ENCODE results near the gene ADCY2. TPM values are rescaled to one million over a fixed set of nuclear protein-coding genes. Genes with fewer than 3 reads are reported as not detected.

Gene ADCY2
- total and polyA plus RNA-seq, 2 of the 13 experiments (the other 11 are each of a cell fraction or from before 2014, with no cell fraction given): not detected

- TF ChIP-seq ZNF333 (CRISPR knock-in tag; IDR thresholded peaks at IDR 0.05; ENCODE audit: borderline replicate concordance) (no peak), ZNF564 (CRISPR knock-in tag; IDR thresholded peaks at IDR 0.05) (no peak), KAT7 (CRISPR knock-in tag; IDR thresholded peaks at IDR 0.05; ENCODE audit: borderline replicate concordance) (no peak), RFXANK (CRISPR knock-in tag; IDR thresholded peaks at IDR 0.05) (no peak), ATF5 (CRISPR knock-in tag; IDR thresholded peaks at IDR 0.05; ENCODE audit: low read depth) (no peak), TMF1 (CRISPR knock-in tag; IDR thresholded peaks at IDR 0.05; ENCODE audit: low read depth) (no peak), KDM5B (CRISPR knock-in tag; IDR thresholded peaks at IDR 0.05; ENCODE audit: borderline replicate concordance) (no peak), DZIP1 (CRISPR knock-in tag; IDR thresholded peaks at IDR 0.05) (no peak), ATM (IDR thresholded peaks at IDR 0.05; ENCODE audit: borderline replicate concordance) (no peak), IRF2 (CRISPR knock-in tag; IDR thresholded peaks at IDR 0.05) (no peak), ZNF44 (CRISPR knock-in tag; IDR thresholded peaks at IDR 0.05) (no peak)
Observed at GRCh38 chr5:7814816-7815215, 418.9 kb downstream of the ADCY2 start (continued).
